Urinary bladder (tissue), 4 donors: ENCODE measurements around the gene BPIFB6. TPM values are rescaled to one million over a fixed set of nuclear protein-coding genes. Genes with fewer than 3 reads are reported as not detected.

Experiments
- DNase-seq: peaks from one replicate; pipeline ENCODE4 v3.0.0-alpha.2; 2015; ENCODE audit errors: extremely low spot score
- H3K27ac ChIP-seq: one replicate; pipeline ENCODE4 v1.5.1; 2013; ENCODE audit warnings: low read depth, mild to moderate bottlenecking, moderate library complexity
- H3K36me3 ChIP-seq: one replicate; pipeline ENCODE4 v1.6.1; 2013; ENCODE audit warnings: mild to moderate bottlenecking, moderate library complexity; ENCODE audit not compliant: insufficient read depth
- H3K4me1 ChIP-seq: one replicate; pipeline ENCODE4 v1.6.1; 2013; ENCODE audit warnings: mild to moderate bottlenecking, moderate library complexity; ENCODE audit not compliant: insufficient read depth
- H3K4me3 ChIP-seq: one replicate; pipeline ENCODE4 v1.5.1; 2013; ENCODE audit warnings: low read depth, low read length
- WGBS: extraction: QIAGEN DNeasy Blood & Tissue Kit; methylation state at CpG from one replicate; pipeline ENCODE4 v1.1.7; 2013; 5-methylcytosine and 5-hydroxymethylcytosine counted together
- polyA plus RNA-seq: library from polyadenylated mRNA; stranded (reverse); fragments of 200-250 nt; gene quantifications from one replicate; pipeline ENCODE4 v1.2.3, GENCODE V29; 2013
- total RNA-seq: library from RNA; depleted of rRNA; stranded (reverse); fragments of >200 nt; gene quantifications from one replicate; pipeline ENCODE4 v1.2.3, GENCODE V29; 2014
- donor health status: healthy with polysubstance abuse.
- donor health status: healthy.

BPIFB6 gene
- total RNA-seq (not detected), polyA plus RNA-seq (not detected)

- no peak for DNase-seq
- Histone ChIP-seq H3K4me1 (no peaks in the 10 kb centered on the region), H3K4me3 (no peak within 1 kb of the TSS), H3K36me3 (no peaks in the 10 kb centered on the region), H3K27ac (no peak within 1 kb of the TSS)
- 89% methylated on average over 10 of the region's 10 CpGs for WGBS
These were observed at the start of gene BPIFB6 for GRCh38 chr20:33031531-33031930. Gene BPIFB6, plus strand, starts transcription at chr20:33031648. Its CDS starts 0 bp downstream, at chr20:33031648.

DNA sequence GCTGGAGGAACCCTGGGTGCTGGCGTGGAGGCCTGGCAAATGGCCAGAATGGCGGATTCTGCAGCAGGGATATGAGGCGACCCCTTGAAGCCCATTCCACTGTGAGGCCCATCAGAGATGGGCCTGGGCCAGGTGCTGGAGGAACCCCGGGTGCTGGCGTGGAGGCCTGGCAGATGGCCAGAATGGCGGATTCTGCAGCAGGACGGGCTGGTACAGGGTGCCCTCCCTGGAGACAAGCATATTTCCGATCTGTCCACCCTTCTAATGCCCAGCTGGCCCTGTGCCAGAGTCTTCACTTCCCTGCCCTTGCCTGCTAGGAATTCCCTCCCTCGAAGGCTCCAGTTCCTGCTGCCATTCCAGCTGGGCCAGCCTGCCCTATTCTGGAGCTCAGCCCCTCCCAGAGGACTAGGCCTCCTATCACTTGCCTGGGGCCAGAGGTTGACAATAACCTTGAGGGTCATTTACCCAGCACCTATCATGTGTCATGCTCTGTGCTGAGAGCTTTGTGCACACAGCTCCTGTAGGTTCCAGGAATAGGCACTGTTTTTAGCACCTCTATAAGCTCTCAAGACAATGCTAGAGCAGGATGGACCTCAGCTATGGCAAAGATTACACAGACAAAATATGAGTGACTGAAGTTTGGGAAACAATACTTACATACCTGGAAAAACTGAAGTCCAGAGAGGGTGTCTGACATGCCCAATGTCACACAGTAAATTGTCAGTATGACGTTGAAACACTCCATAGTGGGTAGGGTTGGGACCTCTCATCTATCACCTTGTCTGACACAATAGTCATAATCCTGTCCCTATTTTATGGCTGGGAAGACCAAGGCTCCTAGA is 48.6 kb upstream of the BPIFB6 start:
- Histone ChIP-seq H3K4me1 (no peaks in the 10 kb centered on the region), H3K4me3 (no peak overlapping the region), H3K27ac (no peak overlapping the region), H3K36me3 (no peaks in the 10 kb centered on the region)
- 41% methylated on average over 10 of the region's 10 CpGs for WGBS
- no peak for DNase-seq

- no peak for DNase-seq
- 87% methylated on average over 12 of the region's 12 CpGs for WGBS
- Histone ChIP-seq H3K4me1 (no peaks in the 10 kb centered on the region), H3K36me3 (no peaks in the 10 kb centered on the region), H3K27ac (no peak overlapping the region), H3K4me3 (no peak overlapping the region)
These were observed 47.9 kb upstream of the BPIFB6 start for GRCh38 chr20:32983459-32984112.

DNA sequence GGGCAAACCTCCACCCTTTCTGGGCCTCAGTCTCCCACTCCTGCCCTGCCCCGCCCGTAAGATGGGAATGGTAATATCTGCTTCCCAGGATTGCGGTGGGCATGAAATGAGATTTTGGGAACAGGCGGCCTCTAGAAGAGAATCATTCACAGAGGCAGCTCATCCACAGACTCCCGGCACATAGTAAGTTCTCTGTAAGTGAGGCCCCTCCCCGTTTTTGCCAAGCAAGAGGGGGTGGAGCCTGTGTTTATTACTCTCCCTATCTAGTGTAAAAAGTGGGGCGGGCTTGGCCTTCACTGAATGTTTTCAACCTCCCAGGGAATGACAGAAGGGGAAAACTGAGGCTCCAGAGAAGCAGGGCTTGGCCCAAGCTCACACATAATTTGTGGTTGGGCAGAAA is 47.3 kb upstream of the BPIFB6 start:
- Histone ChIP-seq H3K27ac (no peak overlapping the region), H3K36me3 (no peaks in the 10 kb centered on the region), H3K4me1 (no peaks in the 10 kb centered on the region), H3K4me3 (no peak overlapping the region)
- WGBS: 72% methylated on average over 7 of the region's 7 CpGs
- DNase-seq: no peak

- no peak overlapping the region for H3K27ac ChIP-seq
- no peaks in the 10 kb centered on the region for H3K4me1 ChIP-seq
- H3K4me3 ChIP-seq: no peak overlapping the region
- DNase-seq: no peak
- H3K36me3 ChIP-seq: no peaks in the 10 kb centered on the region
- 87% methylated on average over 9 of the region's 9 CpGs for WGBS
These were observed 46.7 kb upstream of the BPIFB6 start for GRCh38 chr20:32984631-32985354.

- no peaks in the 10 kb centered on the region for H3K4me1 ChIP-seq
- no peak overlapping the region for H3K27ac ChIP-seq
- 88% methylated on average over 6 of the region's 6 CpGs for WGBS
- DNase-seq: no peak
- H3K4me3 ChIP-seq: no peak overlapping the region
- H3K36me3 ChIP-seq: no peaks in the 10 kb centered on the region
These were observed 45.9 kb upstream of the BPIFB6 start for GRCh38 chr20:32985596-32985995.

- Histone ChIP-seq H3K27ac (no peak overlapping the region), H3K36me3 (no peaks in the 10 kb centered on the region), H3K4me3 (no peak overlapping the region), H3K4me1 (no peaks in the 10 kb centered on the region)
- WGBS: 74% methylated on average over 18 of the region's 18 CpGs
- DNase-seq: no peak
These were observed 45.0 kb upstream of the BPIFB6 start for GRCh38 chr20:32986331-32986966.

- WGBS: 84% methylated on average over 11 of the region's 11 CpGs
- Histone ChIP-seq H3K4me3 (no peak overlapping the region), H3K4me1 (no peaks in the 10 kb centered on the region), H3K36me3 (no peaks in the 10 kb centered on the region), H3K27ac (no peak overlapping the region)
- no peak for DNase-seq
These were observed 44.2 kb upstream of the BPIFB6 start for GRCh38 chr20:32987044-32987825.

DNA sequence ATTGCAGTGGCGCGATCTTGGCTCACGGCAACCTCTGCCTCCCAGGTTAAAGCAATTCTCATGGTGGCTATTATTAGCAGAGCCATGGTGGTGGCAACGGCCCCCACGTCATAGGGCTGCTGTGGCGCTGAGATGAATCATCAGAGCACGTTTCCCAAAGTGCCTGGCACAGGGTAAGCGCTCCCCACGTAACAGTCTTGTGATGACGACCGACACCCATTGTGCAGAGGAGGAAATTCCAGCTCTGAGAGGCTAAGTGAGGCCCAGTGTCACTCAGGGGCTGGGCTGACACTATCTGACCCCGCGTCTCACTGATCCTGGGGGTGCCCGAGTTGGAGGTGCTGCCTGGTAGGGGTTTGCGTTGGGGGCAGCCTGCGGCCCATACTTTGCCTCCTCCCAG is 43.4 kb upstream of the BPIFB6 start:
- 80% methylated on average over 16 of the region's 16 CpGs for WGBS
- Histone ChIP-seq H3K4me1 (no peaks in the 10 kb centered on the region), H3K27ac (no peak overlapping the region), H3K4me3 (no peak overlapping the region), H3K36me3 (no peaks in the 10 kb centered on the region)
- no peak for DNase-seq

DNA sequence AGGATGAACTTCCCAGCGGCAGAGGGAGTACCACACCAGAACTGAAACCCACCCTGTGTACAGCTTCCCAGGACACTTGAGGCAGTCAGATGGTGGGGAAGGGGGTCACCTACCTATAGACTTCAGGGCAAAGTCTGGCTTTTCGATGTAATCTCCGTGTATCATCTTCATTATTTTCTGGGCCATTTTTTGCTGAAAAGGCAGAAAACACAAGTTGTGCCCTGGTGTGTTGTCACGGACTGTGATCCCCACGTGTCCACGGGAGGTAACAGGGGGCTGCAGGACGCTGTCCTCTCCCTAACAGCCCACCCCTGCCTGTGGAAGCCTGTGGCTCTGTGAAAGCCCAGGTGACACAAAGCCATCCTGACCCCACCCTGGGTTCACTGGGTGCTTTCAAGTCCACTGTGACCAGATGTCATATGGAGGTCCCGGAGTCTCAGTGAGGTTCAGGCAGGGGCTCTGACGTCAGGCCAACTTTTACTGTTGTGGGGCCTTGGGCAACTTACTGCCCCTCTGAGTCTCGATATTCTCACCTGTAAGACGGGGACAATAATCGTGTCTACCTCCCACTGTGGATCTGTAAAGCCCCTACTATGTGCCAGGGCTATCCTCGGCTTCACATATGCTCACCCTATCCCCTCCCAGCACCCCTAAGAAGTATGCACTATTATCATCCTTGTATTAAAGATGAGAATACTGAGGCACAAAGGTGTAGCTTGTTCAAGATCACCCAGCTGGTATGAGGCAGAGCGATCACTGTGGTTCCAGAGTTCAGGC is 41.8 kb upstream of the BPIFB6 start:
- H3K36me3 ChIP-seq: no peaks in the 10 kb centered on the region
- DNase-seq: no peak
- H3K4me1 ChIP-seq: no peaks in the 10 kb centered on the region
- H3K27ac ChIP-seq: no peak overlapping the region
- H3K4me3 ChIP-seq: no peak overlapping the region
- WGBS: 88% methylated on average over 14 of the region's 14 CpGs

DNA sequence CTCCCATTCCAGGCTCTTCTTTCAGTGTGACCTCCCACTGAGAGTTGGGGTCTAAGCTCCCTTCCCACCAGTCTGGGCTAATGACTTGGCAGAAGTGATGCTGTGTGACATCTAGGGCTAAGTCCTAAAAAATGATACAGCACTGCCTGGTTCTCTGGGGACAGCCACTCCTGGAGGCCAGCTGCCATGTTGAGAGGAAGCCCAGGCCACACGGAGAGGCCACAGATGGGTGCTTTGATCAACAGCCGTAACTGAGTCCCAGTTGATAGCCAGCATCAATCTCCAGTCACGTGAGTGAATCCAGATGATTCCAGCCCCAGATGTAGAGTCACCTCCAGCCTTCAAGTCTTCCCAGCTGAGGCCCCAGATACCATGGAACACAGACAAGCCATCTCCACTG is 41.0 kb upstream of the BPIFB6 start:
- no peak for DNase-seq
- H3K27ac ChIP-seq: no peak overlapping the region
- 72% methylated on average over 3 of the region's 3 CpGs for WGBS
- H3K36me3 ChIP-seq: no peaks in the 10 kb centered on the region
- no peaks in the 10 kb centered on the region for H3K4me1 ChIP-seq
- H3K4me3 ChIP-seq: no peak overlapping the region

DNA sequence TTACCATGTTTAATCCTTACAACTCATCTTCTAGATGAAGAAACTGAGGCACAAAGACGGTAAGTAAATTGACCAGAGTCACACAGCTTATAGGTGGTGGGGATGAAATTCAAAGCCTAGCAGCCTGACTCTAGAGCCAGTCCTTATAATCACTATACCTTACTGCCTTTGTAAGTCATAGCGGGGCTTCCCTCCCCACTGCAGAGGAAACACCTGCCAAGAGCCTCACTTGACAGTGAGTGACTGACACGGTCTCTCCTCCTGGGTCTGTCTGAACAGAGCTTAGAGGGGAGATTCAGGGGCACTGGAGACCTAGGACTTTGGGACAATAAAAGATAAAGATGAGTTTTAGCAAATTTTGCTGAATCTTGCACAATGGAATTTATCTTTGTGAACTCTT is 40.1 kb upstream of the BPIFB6 start:
- no peak for DNase-seq
- WGBS: 63% methylated on average over 3 of the region's 3 CpGs
- Histone ChIP-seq H3K27ac (no peak overlapping the region), H3K36me3 (no peaks in the 10 kb centered on the region), H3K4me3 (no peak overlapping the region), H3K4me1 (no peaks in the 10 kb centered on the region)
